CD14-positive monocyte (primary cell): ENCODE data around the gene PARP8. TPM values are rescaled to one million over a fixed set of nuclear protein-coding genes. Genes with fewer than 3 reads are reported as not detected.

ENCODE experiments used
- DNase-seq, 3 donors: peaks; one replicate each; pipeline ENCODE4 v3.0.0-alpha.2; 2011 to 2022
- H2AFZ ChIP-seq: 2 replicates; pipeline ENCODE4 v1.6.0; 2012; ENCODE audit warnings: mild to moderate bottlenecking, low read depth, low read length, inconsistent platforms; ENCODE audit not compliant: insufficient read depth, poor library complexity, severe bottlenecking
- H3K27ac ChIP-seq, 2 donors: 1 replicate in 1 of 2; 2 replicates in 1 of 2; pipeline ENCODE4 v1.5.1; 2012 to 2013; ENCODE audit warnings: low read length in 2 of 2, control low read depth in 1 of 2, inconsistent platforms in 1 of 2, low read depth in 1 of 2, mild to moderate bottlenecking in 1 of 2
- H3K27me3 ChIP-seq, 2 donors: one replicate each; pipeline versions ENCODE4 v1.6.0 to v1.6.1; 2011 to 2013; ENCODE audit warnings: low read length in 2 of 2; ENCODE audit not compliant: control insufficient read depth in 2 of 2, insufficient read depth in 2 of 2
- H3K36me3 ChIP-seq, 2 donors: replicated peaks in 1 of 2; 1 replicate in 1 of 2; 2 replicates in 1 of 2; pipeline versions ENCODE4 v1.5.1 to v1.6.1; 2012 to 2013; ENCODE audit warnings: low read length in 2 of 2, control low read depth in 1 of 2, inconsistent platforms in 1 of 2, mild to moderate bottlenecking in 1 of 2; ENCODE audit not compliant: insufficient read depth in 2 of 2, control insufficient read depth in 1 of 2
- H3K4me1 ChIP-seq, 2 donors: 1 replicate in 1 of 2; 2 replicates in 1 of 2; pipeline versions ENCODE4 v1.5.1 to v1.6.1; 2012 to 2013; ENCODE audit warnings: low read length in 2 of 2, control low read depth in 1 of 2, inconsistent platforms in 1 of 2, mild to moderate bottlenecking in 1 of 2, moderate library complexity in 1 of 2; ENCODE audit not compliant: insufficient read depth in 2 of 2, control insufficient read depth in 1 of 2
- H3K4me2 ChIP-seq: replicated peaks from 2 replicates; pipeline ENCODE3; 2012; ENCODE audit warnings: low read length, moderate library complexity, mild to moderate bottlenecking; ENCODE audit not compliant: poor library complexity, severe bottlenecking; ENCODE audit errors: extremely low read depth
- H3K4me3 ChIP-seq, 3 experiments: fragments of 200-600 bp in 1 of 3; sonication (generic) in 1 of 3; replicated peaks in 1 of 3; 1 replicate in 2 of 3; 2 replicates in 1 of 3; pipeline ENCODE4 v1.5.1; 2011 to 2013; ENCODE audit warnings: low read length in 3 of 3, mild to moderate bottlenecking in 3 of 3, control low read depth in 2 of 3, low read depth in 2 of 3, inconsistent platforms in 1 of 3, moderate library complexity in 1 of 3
- H3K79me2 ChIP-seq: 2 replicates; pipeline ENCODE4 v1.6.0; 2012; ENCODE audit warnings: mild to moderate bottlenecking, control low read depth, inconsistent platforms, low read length, moderate library complexity; ENCODE audit not compliant: insufficient read depth
- H3K9ac ChIP-seq: 2 replicates; pipeline ENCODE4 v1.6.0; 2017; ENCODE audit warnings: low read length, mild to moderate bottlenecking; ENCODE audit not compliant: insufficient read depth, poor library complexity, severe bottlenecking
- H3K9me3 ChIP-seq, 2 donors: replicated peaks in 1 of 2; 1 replicate in 1 of 2; 2 replicates in 1 of 2; pipeline versions ENCODE4 v1.5.1 to v1.6.1; 2012 to 2013; ENCODE audit warnings: low read length in 2 of 2, control low read depth in 1 of 2; ENCODE audit not compliant: control insufficient read depth in 1 of 2, insufficient read depth in 1 of 2
- H4K20me1 ChIP-seq: 2 replicates; pipeline ENCODE4 v1.6.0; 2012; ENCODE audit warnings: mild to moderate bottlenecking, low read length, control low read depth, moderate library complexity; ENCODE audit not compliant: insufficient read depth
- H3K27ac Mint-ChIP-seq, 7 donors: one replicate each; pipeline ENCODE4 v1.8.0; 2020; ENCODE audit warnings: mild to moderate bottlenecking in 7 of 7, mixed read lengths in 7 of 7, moderate library complexity in 6 of 7, inconsistent platforms in 2 of 7
- H3K27me3 Mint-ChIP-seq, 3 donors: one replicate each; pipeline ENCODE4 v1.8.0; 2021 to 2022; ENCODE audit warnings: low read depth in 3 of 3, mild to moderate bottlenecking in 3 of 3, mixed read lengths in 3 of 3, moderate library complexity in 3 of 3, inconsistent platforms in 1 of 3
- H3K36me3 Mint-ChIP-seq, 2 donors: one replicate each; pipeline ENCODE4 v1.8.0; 2020; ENCODE audit warnings: mixed read lengths in 2 of 2, inconsistent platforms in 1 of 2, mild to moderate bottlenecking in 1 of 2
- H3K4me1 Mint-ChIP-seq: one replicate; pipeline ENCODE4 v1.8.0; 2020; ENCODE audit warnings: mild to moderate bottlenecking, mixed read lengths
- H3K4me3 Mint-ChIP-seq, 2 donors: one replicate each; pipeline ENCODE4 v1.8.0; 2020; ENCODE audit warnings: mild to moderate bottlenecking in 2 of 2, mixed read lengths in 2 of 2, moderate library complexity in 1 of 2
- H3K9me3 Mint-ChIP-seq, 7 donors: one replicate each; pipeline ENCODE4 v1.8.0; 2020 to 2022; ENCODE audit warnings: mixed read lengths in 7 of 7, mild to moderate bottlenecking in 6 of 7, moderate library complexity in 6 of 7, inconsistent platforms in 2 of 7
- CTCF ChIP-seq: fragments of 200-600 bp; IDR thresholded peaks from one replicate; pipeline ENCODE4 v1.8.0; 2022; ENCODE audit warnings: antibody characterized with exemption, mild to moderate bottlenecking
- WGBS: methylation state at CpG from one replicate; pipeline ENCODE4 v1.1.5; 2013; ENCODE audit warnings: missing lambda C conversion rate; ENCODE audit not compliant: insufficient coverage; 5-methylcytosine and 5-hydroxymethylcytosine counted together
- intact Hi-C, 2 donors: fragments of 100-400 bp; cut with micrococcal nuclease; formaldehyde crosslinking; loops; one replicate each; pipeline versions ENCODE4 v1.15.0 to v1.15.1; 2023
- polyA plus RNA-seq, 3 donors: library from polyadenylated mRNA; depleted of rRNA in 1 of 3; unstranded in 2 of 3; stranded (reverse) in 1 of 3; fragments of 300-500 nt in 2 of 3; fragments of >200 nt in 1 of 3; fragmentation: Illumina TruSeq in 2 of 3; gene quantifications; 1 replicate in 2 of 3; 2 replicates in 1 of 3; pipeline ENCODE4 v1.2.3, GENCODE V29; 2012 to 2021

Gene PARP8
- polyA plus RNA-seq, 3 donors: 27.5 to 170 (median 40.6) TPM

GRCh38 chr5:50889790-50890189, 223.4 kb downstream of the PARP8 start:
- no peak overlapping the region for H3K27ac Mint-ChIP-seq

More at GRCh38 chr5:50889790-50890189, 223.4 kb downstream of the PARP8 start:
- Histone ChIP-seq H3K9ac (no peak overlapping the region), H2AFZ (no peak overlapping the region), H3K9me3 (no peaks in the 10 kb centered on the region), H3K27me3 (peaks cover 3 to 4% of the 10 kb centered on the region in 2 donors), H3K27ac (no peak overlapping the region), H3K4me2 (no peak overlapping the region), H3K4me3 (no peak overlapping the region), H4K20me1 (no peaks in the 10 kb centered on the region), H3K79me2 (no peaks in the 10 kb centered on the region), H3K36me3 (no peaks in the 10 kb centered on the region), H3K4me1 (no peaks in the 10 kb centered on the region)
- DNase-seq: no peak
- intact Hi-C loops: no loop called here
- Mint-ChIP-seq H3K4me3 (no peak overlapping the region), H3K9me3 (peaks cover 0 to 8% (median 0%) of the 10 kb centered on the region in 7 donors), H3K4me1 (no peaks in the 10 kb centered on the region), H3K27me3 (peaks cover 2 to 11% (median 3%) of the 10 kb centered on the region in 3 donors), H3K36me3 (no peaks in the 10 kb centered on the region)
- TF ChIP-seq CTCF: no peak
- no CpG with 5 or more reads among the region's 2 CpGs for WGBS

Other genes starting within 250 kb of the PARP8 start
- gene EMB, start 225.3 kb upstream of the PARP8 start, polyA plus RNA-seq: 100 to 1,000 TPM in 2 of 3 donors, 10 to 100 TPM in 1; 51.9 to 191 (median 131) TPM